GM23248 (cell line): ENCODE results near the gene SERPINB5.

ENCODE experiments used
- EZH2 ChIP-seq: fragments of 200-600 bp; sonication (generic); IDR thresholded peaks from 2 replicates; pipeline ENCODE4 v1.6.1; 2018; ENCODE audit warnings: antibody characterized with exemption, mild to moderate bottlenecking; ENCODE audit not compliant: insufficient read depth, poor library complexity, severe bottlenecking
- EZH2phosphoT487 ChIP-seq: fragments of 200-600 bp; sonication (generic); IDR thresholded peaks from 2 replicates; pipeline ENCODE4 v1.6.1; 2018; ENCODE audit warnings: antibody characterized with exemption, moderate library complexity, mild to moderate bottlenecking, low read depth; ENCODE audit not compliant: insufficient read depth

DNA sequence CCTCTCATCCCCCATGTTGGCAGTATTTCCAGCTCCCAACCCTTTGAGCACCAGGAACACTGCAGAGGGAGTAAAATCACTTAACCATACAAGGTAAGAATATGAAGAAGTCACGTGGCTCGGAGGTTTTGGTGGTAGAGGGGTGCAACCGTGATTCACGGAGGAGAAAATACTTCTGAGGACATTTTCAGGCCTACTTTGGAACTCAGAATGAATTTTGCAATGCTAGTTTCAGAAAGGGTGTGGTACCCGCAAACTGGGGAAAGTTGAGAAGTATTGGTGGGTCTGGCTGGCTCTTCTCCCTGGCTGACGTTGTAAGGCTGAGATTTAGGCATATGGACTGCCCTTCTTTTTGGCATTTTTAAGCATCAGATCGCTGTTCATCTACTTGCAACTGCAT, 442 bp downstream of the SERPINB5 start:
- no peak for TF ChIP-seq EZH2
- no peak for TF ChIP-seq EZH2phosphoT487
